GM21717 (cell line): Measurements from ENCODE around the gene CLIC3.

Experiments used
- ATAC-seq: cut with Tn5 transposase; IDR thresholded peaks from one replicate; pipeline ENCODE4 v1.9.1; 2021; ENCODE audit warnings: mild to moderate bottlenecking, moderate library complexity; ENCODE audit not compliant: unreplicated experiment

Gene CLIC3

DNA sequence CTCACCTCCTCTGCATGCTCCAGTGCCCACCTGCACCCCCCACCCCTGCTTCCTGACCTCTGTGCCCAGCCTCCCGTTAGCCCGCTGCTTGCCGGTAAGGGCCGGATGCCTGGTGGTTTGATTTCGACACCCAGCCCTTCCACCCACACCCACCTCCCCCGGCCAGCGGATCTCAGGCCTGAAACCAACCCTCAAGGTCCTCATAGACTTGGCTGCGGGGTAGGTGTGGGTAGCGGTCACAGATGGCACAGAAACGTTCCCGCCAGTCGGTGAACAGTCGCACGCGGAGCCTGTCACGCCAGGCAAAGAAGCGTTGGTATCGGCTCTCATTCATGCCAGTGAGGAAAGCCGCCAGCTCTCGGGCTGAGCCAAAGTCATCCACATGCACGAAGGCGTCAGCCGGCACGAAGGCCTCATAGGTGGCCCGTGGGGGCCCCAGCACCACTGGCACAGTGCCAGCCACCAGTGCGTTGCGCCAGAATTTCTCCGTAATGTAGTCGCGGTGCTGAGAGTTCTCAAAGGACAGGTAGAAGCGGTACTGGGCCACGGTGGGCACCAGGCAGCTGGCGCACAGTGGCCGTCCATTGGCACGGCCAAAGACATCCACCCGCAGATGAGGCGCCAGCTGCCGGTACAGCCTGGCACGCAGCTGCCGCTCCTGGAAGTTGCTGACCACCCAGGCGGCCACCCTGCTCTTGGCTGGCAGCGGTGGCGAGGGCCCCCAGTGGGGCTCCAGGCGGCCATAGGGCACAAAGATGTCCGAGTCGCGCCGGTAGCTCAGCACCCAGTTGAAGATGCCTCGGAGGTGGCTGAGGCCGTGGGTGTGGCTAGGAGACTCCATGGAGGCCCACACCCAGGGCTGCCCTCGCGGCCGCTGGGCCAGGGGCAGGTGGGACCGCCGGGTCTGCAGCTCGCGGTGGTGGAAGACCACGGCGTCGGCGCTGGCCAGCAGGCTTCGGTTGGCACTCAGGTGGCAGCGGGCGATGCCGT lies 34.5 kb upstream of the CLIC3 start:
- ATAC-seq = no peak

DNA sequence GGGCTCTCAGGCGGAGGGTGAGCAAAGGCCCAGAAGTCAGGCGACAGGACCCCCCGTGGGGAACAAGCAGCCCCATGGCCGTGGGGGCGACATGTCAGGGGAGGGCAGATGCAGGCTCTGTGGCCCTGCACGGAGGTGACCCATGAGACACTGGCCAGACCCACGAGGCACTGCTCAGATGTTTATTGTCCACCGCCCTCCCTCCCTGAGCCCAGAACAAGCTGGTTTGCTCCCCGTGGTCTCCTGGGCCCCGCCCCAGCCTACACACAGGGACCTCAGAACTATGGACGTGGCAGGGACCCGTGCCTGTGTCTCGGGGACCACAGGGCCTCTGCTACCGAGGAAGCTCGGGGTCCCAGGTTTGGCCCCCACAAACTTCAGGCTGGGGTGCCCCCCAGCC lies 33.6 kb upstream of the CLIC3 start:
- no peak for ATAC-seq

- ATAC-seq = no peak
Observed at GRCh38 chr9:137029058-137029936, 32.9 kb upstream of the CLIC3 start.

DNA sequence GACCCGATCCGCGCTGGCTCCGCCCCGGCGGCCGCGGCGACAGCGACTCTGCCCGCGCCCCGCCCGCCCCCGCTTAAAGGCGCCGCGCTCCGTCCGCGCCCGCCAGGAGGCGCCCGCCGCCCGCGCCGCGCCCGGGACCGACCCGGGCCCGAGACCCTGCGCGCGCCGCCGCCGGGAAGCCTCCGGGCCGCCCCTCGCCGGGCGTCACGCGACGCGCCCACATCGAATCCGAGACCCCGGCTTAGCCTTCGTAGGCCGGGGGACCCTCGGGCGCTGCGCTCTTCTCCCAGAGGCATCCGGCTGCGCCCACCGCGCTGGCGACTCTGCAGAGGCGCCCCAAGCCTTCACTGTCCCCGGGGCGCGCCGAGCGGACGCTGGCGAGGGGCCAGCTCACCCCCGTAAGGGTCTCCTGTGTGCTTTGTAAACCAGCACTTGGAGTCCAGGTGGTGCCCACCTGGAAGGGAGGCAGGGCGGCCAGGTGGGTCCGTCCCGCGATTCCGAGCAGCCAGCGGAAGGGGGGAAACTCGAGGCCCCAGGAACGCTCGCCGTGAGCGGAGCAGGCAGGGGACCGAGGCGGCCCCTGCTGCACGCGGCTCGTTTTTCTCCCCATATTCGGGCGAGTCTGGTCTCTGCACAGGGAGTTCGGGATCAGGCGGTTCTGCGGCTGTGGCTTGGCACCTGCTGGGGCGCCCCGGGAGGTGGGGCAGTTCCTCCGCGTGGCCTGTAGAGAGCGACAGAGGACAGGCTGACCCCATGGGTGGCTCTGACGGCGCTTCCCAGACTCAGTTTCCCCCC lies 32.1 kb upstream of the CLIC3 start:
- no peak for ATAC-seq

DNA sequence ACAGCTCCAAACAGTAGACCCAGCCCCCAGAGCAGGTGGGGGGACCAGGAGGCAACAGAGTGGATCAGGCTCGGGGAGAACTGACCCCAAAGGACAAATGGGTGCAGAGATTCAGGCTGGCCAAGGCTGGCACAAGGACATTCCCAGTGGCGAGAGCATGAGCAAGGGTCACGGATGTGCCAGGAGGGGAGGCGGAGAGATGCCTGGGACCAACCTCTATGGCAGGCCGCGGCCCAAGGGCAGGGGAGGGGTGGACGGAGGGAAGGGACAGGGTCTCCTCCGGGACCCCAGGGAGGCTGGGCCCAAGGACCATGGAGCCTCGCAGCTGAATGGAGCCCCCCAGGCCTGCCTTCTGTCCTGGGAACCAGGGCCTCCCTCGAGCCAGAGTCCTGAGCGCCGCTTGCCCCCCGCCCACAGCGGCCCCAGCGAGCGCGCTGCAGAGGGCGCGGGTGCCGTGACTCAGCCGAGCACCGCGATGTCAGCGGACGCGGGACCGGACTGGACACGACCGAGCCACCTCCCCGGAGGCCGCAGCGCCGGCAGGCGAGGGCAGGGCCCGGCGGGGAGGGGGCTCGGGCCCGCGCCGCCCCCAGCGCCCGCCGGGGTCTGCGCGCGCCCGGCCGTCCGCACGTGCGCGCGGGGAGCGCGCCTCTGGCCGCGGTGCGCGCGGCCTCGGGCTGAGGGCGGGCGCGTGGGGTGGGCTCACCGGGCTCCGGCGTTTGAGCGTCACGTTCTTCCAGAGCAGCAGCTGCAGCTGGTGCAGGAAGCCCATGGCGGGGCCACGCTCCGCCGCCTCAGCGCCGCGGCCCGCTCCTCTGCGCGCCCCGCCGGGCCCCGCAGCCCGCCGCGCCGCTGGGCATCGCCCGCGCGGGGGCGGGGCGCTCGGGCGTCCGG lies 31.2 kb upstream of the CLIC3 start, which contains the start of gene ABCA2:
Gene ABCA2 (minus strand): TSS at position 869 of the 894 bp plus-strand sequence. CDS start 97 bp downstream, at position 772.
- ATAC-seq = no peak

- no peak for ATAC-seq
Observed at GRCh38 chr9:137026828-137027227, 30.5 kb upstream of the CLIC3 start.

- no peak for ATAC-seq
Observed at GRCh38 chr9:137026384-137026783, 30.0 kb upstream of the CLIC3 start.

DNA sequence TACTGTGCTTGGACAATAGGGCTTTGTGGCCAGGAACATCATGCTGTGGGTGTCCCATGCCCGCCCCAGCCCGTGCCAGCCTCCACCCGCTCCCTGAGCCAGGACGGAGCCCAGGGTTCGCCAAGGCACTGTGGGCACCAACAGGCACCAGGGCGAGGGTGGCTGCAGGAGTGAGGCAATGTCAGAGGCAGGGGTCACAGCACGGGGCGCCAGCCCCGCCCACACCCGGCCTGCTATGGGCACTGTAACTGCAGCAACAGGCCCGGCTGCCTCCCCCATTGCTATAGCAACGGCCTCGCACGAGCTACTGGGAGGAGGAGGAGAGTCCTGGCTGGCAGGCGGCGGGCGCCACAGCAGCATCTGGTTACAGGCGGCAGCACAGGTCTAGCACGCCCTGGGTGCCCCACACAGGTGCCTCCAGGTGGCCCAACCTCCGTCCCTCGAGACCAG lies 29.2 kb upstream of the CLIC3 start:
- ATAC-seq = no peak

DNA sequence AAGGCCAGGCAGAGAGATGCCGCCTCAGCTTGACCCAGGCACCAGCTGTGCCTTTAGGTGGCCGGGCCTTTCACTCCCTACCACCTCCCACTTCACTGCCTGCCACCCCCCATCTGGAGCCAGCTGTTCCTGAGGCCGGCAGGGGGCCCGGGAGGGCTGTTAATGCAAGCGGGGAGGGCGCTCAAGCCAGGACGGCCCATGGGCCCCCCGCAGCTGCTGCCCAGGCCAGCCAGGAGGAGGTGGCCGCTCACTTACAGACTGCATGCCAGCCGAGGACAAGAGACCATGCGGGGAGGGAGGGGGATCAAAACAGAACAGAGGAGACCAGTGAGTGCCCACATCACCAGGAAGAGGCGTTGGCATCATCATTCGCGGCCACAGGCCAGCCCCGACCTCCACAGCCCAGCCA lies 27.2 kb upstream of the CLIC3 start:
- ATAC-seq = no peak

- no peak for ATAC-seq
Observed at GRCh38 chr9:137023157-137023556, 26.8 kb upstream of the CLIC3 start.

GRCh38 chr9:137022662-137023008 lies 26.3 kb upstream of the CLIC3 start:
- no peak for ATAC-seq

- ATAC-seq = no peak
Observed at GRCh38 chr9:137021979-137022661, 25.8 kb upstream of the CLIC3 start.

- no peak for ATAC-seq
Observed at GRCh38 chr9:137021568-137021978, 25.2 kb upstream of the CLIC3 start.

DNA sequence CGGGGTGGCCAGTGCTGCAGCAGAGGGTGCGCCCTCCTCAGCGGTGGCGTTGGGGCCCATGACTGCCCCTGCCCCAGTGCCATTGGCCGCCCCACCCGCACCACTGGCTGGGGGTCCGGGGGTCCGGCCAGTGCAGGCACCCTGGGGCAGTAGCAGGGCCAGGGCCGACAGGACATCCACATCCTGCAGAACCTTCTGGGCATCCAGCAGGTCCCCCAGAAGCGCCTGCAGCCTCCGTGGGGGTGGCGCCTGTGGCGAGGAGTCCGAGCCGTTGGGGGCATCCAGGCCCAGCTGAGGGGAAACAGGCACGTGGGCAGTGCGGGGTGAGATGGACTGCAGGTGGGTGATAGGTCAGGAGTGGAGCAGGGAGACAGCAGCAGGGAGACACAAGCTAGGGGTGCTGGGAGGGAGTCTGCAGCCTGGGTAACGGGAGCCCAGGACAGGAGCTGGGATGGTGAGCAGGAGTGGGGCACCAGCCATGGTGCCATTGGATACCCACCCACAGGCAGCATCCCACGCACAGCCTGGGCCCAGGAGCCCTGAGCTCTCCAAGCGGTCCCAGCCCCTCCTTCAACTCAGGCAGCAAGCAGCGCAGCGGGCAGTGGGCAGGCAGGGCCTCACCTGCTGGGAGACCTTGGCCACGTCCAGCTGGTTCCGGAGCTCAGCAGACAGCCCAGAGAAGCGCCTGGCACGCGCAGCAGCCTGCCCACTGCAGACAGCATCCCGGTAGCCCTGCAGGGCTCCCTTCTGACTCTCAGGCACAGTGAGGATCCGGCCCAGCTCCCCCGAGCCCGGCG lies 24.6 kb upstream of the CLIC3 start:
- ATAC-seq = no peak

- ATAC-seq = no peak
Observed at GRCh38 chr9:137019891-137020683, 23.7 kb upstream of the CLIC3 start.

DNA sequence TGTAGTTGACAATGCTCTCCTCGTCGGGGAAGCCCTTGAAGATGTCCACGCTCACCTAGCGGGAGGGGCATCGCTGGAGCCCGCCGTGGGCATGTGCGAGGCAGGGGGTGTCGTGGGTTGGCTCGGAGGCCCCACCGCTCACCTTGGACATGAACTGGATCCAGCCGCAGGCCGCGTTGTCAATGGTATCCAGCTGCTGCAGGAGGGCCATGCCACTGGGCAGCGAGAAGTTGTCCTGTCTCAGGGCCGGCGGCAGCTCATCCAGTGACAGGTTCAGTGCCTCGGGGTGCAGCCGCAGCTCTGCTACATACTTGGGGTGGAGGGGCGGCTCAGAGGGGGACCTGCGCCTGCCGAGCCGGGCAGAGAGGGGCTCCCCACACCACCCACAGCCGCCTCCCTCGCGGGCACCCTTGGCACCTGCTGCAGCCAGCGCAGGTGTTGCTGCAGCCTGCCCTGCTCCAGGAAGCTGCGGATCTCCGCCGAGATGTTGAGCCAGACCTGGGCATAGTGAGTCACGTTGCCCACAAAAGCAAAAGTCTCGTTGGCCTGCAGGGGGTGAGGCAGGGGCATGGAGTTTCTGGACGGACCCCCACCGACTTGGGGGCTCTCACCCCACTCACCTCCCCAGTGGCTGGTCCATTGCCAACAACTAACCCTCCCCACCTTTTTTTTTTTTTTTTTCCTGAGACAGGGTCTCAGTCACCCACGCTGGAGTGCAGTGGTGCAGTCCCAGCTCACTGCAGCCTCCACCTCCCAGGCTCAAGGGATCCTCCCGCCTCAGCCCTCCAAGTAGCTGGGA lies 22.6 kb upstream of the CLIC3 start:
- no peak for ATAC-seq
